Medulla oblongata (tissue), 1 donor: ENCODE results near the gene GDPD2.

Experiments
- DNase-seq: peaks from one replicate; pipeline ENCODE4 v3.0.0-alpha.2; 2015; ENCODE audit errors: extremely low spot score

The GDPD2 gene

GRCh38 chrX:70437921-70438665, 15.0 kb downstream of the GDPD2 start:
- DNase-seq: no peak

GRCh38 chrX:70439016-70439415, 15.9 kb downstream of the GDPD2 start:
- no peak for DNase-seq

- DNase-seq: no peak
These were observed 19.1 kb downstream of the GDPD2 start for GRCh38 chrX:70442224-70442623.

GRCh38 chrX:70444326-70444945, 21.3 kb downstream of the GDPD2 start, which contains the start of gene DLG3:
Gene DLG3 (plus strand): TSS chrX:70444835. CDS start chrX:70445202, 367 bp downstream.
- peak; percentile 49 for DNase-seq

- DNase-seq: no peak
These were observed 22.0 kb downstream of the GDPD2 start for GRCh38 chrX:70444946-70445656.

- DNase-seq: no peak
These were observed 22.8 kb downstream of the GDPD2 start for GRCh38 chrX:70445951-70446350.

- DNase-seq: no peak
These were observed 23.6 kb downstream of the GDPD2 start for GRCh38 chrX:70446380-70447350.

- no peak for DNase-seq
These were observed 26.4 kb downstream of the GDPD2 start for GRCh38 chrX:70449457-70449966.

- DNase-seq: peak; percentile 45
These were observed 29.1 kb downstream of the GDPD2 start for GRCh38 chrX:70452143-70452733.

GRCh38 chrX:70453024-70453618, 30.0 kb downstream of the GDPD2 start:
- DNase-seq: no peak

GRCh38 chrX:70454441-70455365, 31.6 kb downstream of the GDPD2 start:
- DNase-seq: no peak

GRCh38 chrX:70455366-70456202, 32.5 kb downstream of the GDPD2 start:
- DNase-seq: no peak

GRCh38 chrX:70456256-70456655, 33.1 kb downstream of the GDPD2 start:
- no peak for DNase-seq

- DNase-seq: no peak
These were observed 37.9 kb downstream of the GDPD2 start for GRCh38 chrX:70461026-70461425.

- DNase-seq: no peak
These were observed 40.9 kb downstream of the GDPD2 start for GRCh38 chrX:70464051-70464450.

- no peak for DNase-seq
These were observed 43.9 kb downstream of the GDPD2 start for GRCh38 chrX:70466968-70467367.

GRCh38 chrX:70468709-70469108, 45.6 kb downstream of the GDPD2 start:
- no peak for DNase-seq

- peak; percentile 9 for DNase-seq
These were observed 47.8 kb downstream of the GDPD2 start for GRCh38 chrX:70470850-70471289.
